Measurements from ENCODE around the gene REX1BD.
A peak's percentile ranks its signal among the peaks of the same experiment; 100 is the strongest.
"Not testable (repeated sequence)": the region's sequence is repeated elsewhere in the genome, so short reads cannot be mapped to it uniquely, and the experiment has no call there.

Gene REX1BD

GRCh38 chr19:18590273-18591272 is 2.0 kb downstream of the REX1BD start:
- DNase-seq (ENCODE audit: low read depth): peak; percentile 90
- peak overlapping the region; percentile 71 for H3K4me3 ChIP-seq (ENCODE audit: low read length)
- peak; percentile 63 for TF ChIP-seq CTCF (IDR thresholded peaks at IDR 0.05; ENCODE audit: insufficient read depth, low read depth, low read length, missing control alignments)

GRCh38 chr19:18591735-18592385 is 3.3 kb downstream of the REX1BD start:
- no peak overlapping the region for H3K4me3 ChIP-seq (ENCODE audit: low read length)
- no peak for TF ChIP-seq CTCF (IDR thresholded peaks at IDR 0.05; ENCODE audit: insufficient read depth, low read depth, low read length, missing control alignments)

GRCh38 chr19:18592732-18593131 is 4.1 kb downstream of the REX1BD start:
- not testable (repeated sequence) for H3K4me3 ChIP-seq (ENCODE audit: low read length)

More at GRCh38 chr19:18591735-18592385, 3.3 kb downstream of the REX1BD start:
- DNase-seq (ENCODE audit: low read depth): no peak

DNA sequence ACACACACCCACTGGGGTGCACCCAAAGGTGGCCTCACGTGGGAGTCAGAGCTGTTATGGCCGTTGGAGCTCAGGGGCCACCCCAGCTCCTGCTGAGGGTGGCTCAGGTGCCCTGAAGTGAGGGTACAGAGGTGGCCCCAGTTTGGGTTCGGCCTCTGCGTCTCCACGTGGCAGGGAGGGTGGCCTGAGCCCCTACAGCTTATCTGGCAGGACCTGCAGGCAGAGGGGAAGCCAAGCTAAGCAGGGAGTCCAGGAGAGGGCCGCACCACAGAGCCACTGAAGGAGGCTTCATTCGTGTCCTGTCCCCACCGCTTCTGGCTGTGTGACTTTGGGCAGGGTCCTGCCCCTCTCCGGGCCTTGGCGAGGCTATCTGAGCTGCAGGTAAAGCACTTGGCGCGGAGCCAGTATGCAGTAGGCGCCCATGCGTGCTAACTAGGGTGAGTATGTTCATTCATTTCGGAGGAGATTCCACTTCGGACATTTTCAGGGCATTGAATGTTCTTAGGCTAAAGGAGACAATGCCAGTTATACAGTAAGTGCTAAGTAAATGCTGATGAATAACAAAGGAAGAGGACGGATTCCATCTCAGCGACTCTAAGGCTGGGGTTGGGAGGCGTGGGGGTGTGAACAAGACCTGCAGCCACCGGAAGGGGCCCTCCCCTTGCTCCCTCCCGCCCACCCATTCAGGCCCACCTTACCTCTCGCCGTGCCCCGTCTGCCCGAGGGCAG is 4.9 kb downstream of the REX1BD start:
- no peak for TF ChIP-seq CTCF (IDR thresholded peaks at IDR 0.05; ENCODE audit: insufficient read depth, low read depth, low read length, missing control alignments)
- no peak overlapping the region for H3K4me3 ChIP-seq (ENCODE audit: low read length)
- no peak for DNase-seq (ENCODE audit: low read depth)

More at GRCh38 chr19:18592732-18593131, 4.1 kb downstream of the REX1BD start:
- DNase-seq (ENCODE audit: low read depth): not testable (repeated sequence)

- peak; percentile 70 for DNase-seq (ENCODE audit: low read depth)
- peak; percentile 36 for TF ChIP-seq CTCF (IDR thresholded peaks at IDR 0.05; ENCODE audit: insufficient read depth, low read depth, low read length, missing control alignments)
- peak overlapping the region; percentile 26 for H3K4me3 ChIP-seq (ENCODE audit: low read length)
Measured at GRCh38 chr19:18594096-18594823, 5.7 kb downstream of the REX1BD start.

DNA sequence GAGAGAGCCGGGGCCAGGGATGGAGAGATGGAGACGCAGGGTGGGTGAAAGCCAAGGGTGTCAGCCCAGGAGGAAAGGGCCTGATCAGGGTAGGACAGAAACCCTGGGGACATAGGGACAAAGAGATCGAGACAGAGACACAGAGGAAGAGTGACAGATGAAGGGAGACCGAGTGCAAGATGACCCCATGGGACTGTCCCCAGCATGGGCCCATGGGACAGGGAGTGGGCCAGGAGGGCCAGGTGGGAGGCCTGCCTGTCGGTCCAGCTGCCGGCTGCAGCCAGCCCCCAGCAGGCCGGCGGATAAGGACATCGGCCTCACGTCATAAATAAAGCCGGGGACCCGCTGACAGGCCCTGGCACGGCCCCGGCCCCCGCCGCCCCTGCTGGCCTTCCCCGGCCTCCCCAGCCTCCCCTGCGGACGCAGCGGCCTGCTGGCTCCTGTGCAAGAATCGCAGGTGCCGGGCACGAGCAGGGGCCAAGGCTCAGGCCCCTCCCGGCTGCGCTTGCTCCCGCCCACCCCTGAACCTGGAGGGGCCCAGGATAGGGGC is 6.3 kb downstream of the REX1BD start:
- no peak for DNase-seq (ENCODE audit: low read depth)
- H3K4me3 ChIP-seq (ENCODE audit: low read length): peak overlapping the region; percentile 26
- no peak for TF ChIP-seq CTCF (IDR thresholded peaks at IDR 0.05; ENCODE audit: insufficient read depth, low read depth, low read length, missing control alignments)

All from epithelial cell of esophagus (primary cell).